Mesendoderm (in vitro differentiated cells): Measurements from ENCODE around the gene TAMM41.
"Not testable (repeated sequence)": the region's sequence is repeated elsewhere in the genome, so short reads cannot be mapped to it uniquely, and the experiment has no call there.

ENCODE experiments used
- DNase-seq: peaks from one replicate; pipeline ENCODE4 v3.0.0; 2013
- H2AK5ac ChIP-seq: 2 replicates; pipeline ENCODE4 v1.6.1; 2013; ENCODE audit warnings: low read length, inconsistent platforms
- H2BK120ac ChIP-seq: 2 replicates; pipeline ENCODE4 v1.6.1; 2013; ENCODE audit warnings: low read depth, mild to moderate bottlenecking, low read length, moderate library complexity, mixed read lengths
- H2BK15ac ChIP-seq: replicated peaks from 2 replicates; pipeline ENCODE4 v1.6.1; 2013; ENCODE audit warnings: low read depth, mild to moderate bottlenecking, moderate library complexity
- H2BK5ac ChIP-seq: 2 replicates; pipeline ENCODE4 v1.6.1; 2013; ENCODE audit warnings: low read length, inconsistent platforms
- H3K18ac ChIP-seq: 2 replicates; pipeline ENCODE4 v1.6.1; 2013; ENCODE audit warnings: mild to moderate bottlenecking, low read length, mixed read lengths
- H3K23ac ChIP-seq: one replicate; pipeline ENCODE4 v1.6.1; 2013; ENCODE audit warnings: low read length
- H3K27ac ChIP-seq: 2 replicates; pipeline ENCODE4 v1.5.1; 2013; ENCODE audit warnings: low read depth, mild to moderate bottlenecking, inconsistent platforms, low read length, moderate library complexity
- H3K27me3 ChIP-seq: 2 replicates; pipeline ENCODE4 v1.6.1; 2013; ENCODE audit warnings: low read length, control low read depth, mild to moderate bottlenecking, inconsistent platforms; ENCODE audit not compliant: insufficient read depth, poor library complexity
- H3K36me3 ChIP-seq: 2 replicates; pipeline ENCODE4 v1.6.1; 2013; ENCODE audit warnings: low read length, inconsistent platforms; ENCODE audit not compliant: control insufficient read depth, insufficient read depth
- H3K4ac ChIP-seq: one replicate; pipeline ENCODE4 v1.6.1; 2013; ENCODE audit warnings: low read depth, mild to moderate bottlenecking, low read length, moderate library complexity
- H3K4me1 ChIP-seq: 2 replicates; pipeline ENCODE4 v1.6.1; 2013; ENCODE audit warnings: low read depth, low read length, inconsistent platforms; ENCODE audit not compliant: control insufficient read depth
- H3K4me2 ChIP-seq: 2 replicates; pipeline ENCODE4 v1.6.1; 2013; ENCODE audit warnings: low read length
- H3K4me3 ChIP-seq: 2 replicates; pipeline ENCODE4 v1.5.1; 2013; ENCODE audit warnings: mild to moderate bottlenecking, low read length
- H3K56ac ChIP-seq: one replicate; pipeline ENCODE4 v1.6.1; 2013; ENCODE audit warnings: low read length
- H3K79me1 ChIP-seq: 2 replicates; pipeline ENCODE4 v1.6.1; 2013; ENCODE audit warnings: low read length, inconsistent platforms
- H3K79me2 ChIP-seq: 2 replicates; pipeline ENCODE4 v1.6.1; 2013; ENCODE audit warnings: mild to moderate bottlenecking, low read length; ENCODE audit not compliant: control insufficient read depth, insufficient read depth
- H3K9ac ChIP-seq: 2 replicates; pipeline ENCODE4 v1.6.1; 2013; ENCODE audit warnings: low read length, inconsistent platforms
- H4K5ac ChIP-seq: one replicate; pipeline ENCODE4 v1.6.1; 2013; ENCODE audit warnings: low read length
- H4K8ac ChIP-seq: one replicate; pipeline ENCODE4 v1.6.1; 2013; ENCODE audit warnings: low read depth, mild to moderate bottlenecking, control low read depth, low read length, moderate library complexity
- WGBS: extraction: QIAGEN DNeasy Blood & Tissue Kit; methylation state at CpG from one replicate; pipeline ENCODE4 v1.1.7; 2013; ENCODE audit warnings: low lambda C conversion rate, missing lambda C conversion rate; ENCODE audit not compliant: insufficient coverage; ENCODE audit errors: extremely low coverage; 5-methylcytosine and 5-hydroxymethylcytosine counted together

TAMM41 gene

GRCh38 chr3:11778248-11778647 is 68.4 kb downstream of the TAMM41 start:
- Histone ChIP-seq H3K27ac (no peak overlapping the region), H4K8ac (no peak overlapping the region), H3K36me3 (no peaks in the 10 kb centered on the region), H3K56ac (no peak overlapping the region), H3K4me2 (no peak overlapping the region), H3K4ac (no peak overlapping the region), H3K23ac (no peak overlapping the region), H2BK5ac (no peak overlapping the region), H2BK120ac (no peak overlapping the region), H3K4me1 (no peaks in the 10 kb centered on the region), H3K27me3 (no peaks in the 10 kb centered on the region), H3K18ac (no peak overlapping the region), H3K79me2 (no peaks in the 10 kb centered on the region), H4K5ac (no peak overlapping the region), H2BK15ac (no peak overlapping the region), H3K9ac (no peak overlapping the region), H3K79me1 (no peaks in the 10 kb centered on the region), H3K4me3 (no peak overlapping the region), H2AK5ac (no peak overlapping the region)
- no peak for DNase-seq
- WGBS: no CpG with 5 or more reads among the region's 2 CpGs

DNA sequence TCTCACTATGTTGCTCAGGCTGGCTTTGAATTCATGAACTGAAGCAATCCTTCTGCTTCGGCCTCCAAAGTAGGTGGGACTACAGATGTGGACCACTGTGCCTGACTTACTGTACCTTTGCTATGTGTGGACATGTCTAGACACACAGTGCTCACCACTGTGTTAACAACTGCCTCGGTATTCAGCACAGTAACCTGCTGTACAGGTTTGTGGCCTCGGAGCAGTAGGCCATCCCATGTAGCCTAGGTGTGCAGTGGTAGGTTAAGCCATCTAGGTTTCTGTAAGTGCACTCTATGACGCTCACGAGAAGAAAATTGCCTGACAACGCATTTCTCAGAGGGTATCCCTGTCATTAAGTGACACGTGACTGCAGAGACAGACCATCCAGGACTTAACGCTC is 70.3 kb downstream of the TAMM41 start:
- Histone ChIP-seq H3K79me1 (no peaks in the 10 kb centered on the region), H3K36me3 (no peaks in the 10 kb centered on the region), H3K27me3 (no peaks in the 10 kb centered on the region), H3K23ac (no peak overlapping the region), H2BK15ac (no peak overlapping the region), H2BK120ac (no peak overlapping the region), H3K9ac (no peak overlapping the region), H2BK5ac (no peak overlapping the region), H3K18ac (no peak overlapping the region), H3K56ac (no peak overlapping the region), H3K4me2 (no peak overlapping the region), H3K4ac (no peak overlapping the region), H4K8ac (no peak overlapping the region), H3K79me2 (no peaks in the 10 kb centered on the region), H3K4me1 (no peaks in the 10 kb centered on the region), H3K4me3 (no peak overlapping the region), H4K5ac (no peak overlapping the region), H3K27ac (no peak overlapping the region), H2AK5ac (no peak overlapping the region)
- WGBS: no CpG with 5 or more reads among the region's 8 CpGs
- no peak for DNase-seq

GRCh38 chr3:11775493-11775892 is 71.2 kb downstream of the TAMM41 start:
- Histone ChIP-seq H3K27me3 (no peaks in the 10 kb centered on the region), H2BK5ac (no peak overlapping the region), H3K4ac (no peak overlapping the region), H3K36me3 (no peaks in the 10 kb centered on the region), H4K8ac (no peak overlapping the region), H3K56ac (no peak overlapping the region), H3K79me1 (no peaks in the 10 kb centered on the region), H4K5ac (no peak overlapping the region), H3K79me2 (no peaks in the 10 kb centered on the region), H3K4me3 (no peak overlapping the region), H2BK15ac (no peak overlapping the region), H3K4me1 (no peaks in the 10 kb centered on the region), H3K27ac (no peak overlapping the region), H3K4me2 (no peak overlapping the region), H2AK5ac (no peak overlapping the region), H2BK120ac (no peak overlapping the region), H3K9ac (no peak overlapping the region), H3K18ac (no peak overlapping the region), H3K23ac (no peak overlapping the region)
- no peak for DNase-seq
- WGBS: no CpG with 5 or more reads among the region's 8 CpGs

DNA sequence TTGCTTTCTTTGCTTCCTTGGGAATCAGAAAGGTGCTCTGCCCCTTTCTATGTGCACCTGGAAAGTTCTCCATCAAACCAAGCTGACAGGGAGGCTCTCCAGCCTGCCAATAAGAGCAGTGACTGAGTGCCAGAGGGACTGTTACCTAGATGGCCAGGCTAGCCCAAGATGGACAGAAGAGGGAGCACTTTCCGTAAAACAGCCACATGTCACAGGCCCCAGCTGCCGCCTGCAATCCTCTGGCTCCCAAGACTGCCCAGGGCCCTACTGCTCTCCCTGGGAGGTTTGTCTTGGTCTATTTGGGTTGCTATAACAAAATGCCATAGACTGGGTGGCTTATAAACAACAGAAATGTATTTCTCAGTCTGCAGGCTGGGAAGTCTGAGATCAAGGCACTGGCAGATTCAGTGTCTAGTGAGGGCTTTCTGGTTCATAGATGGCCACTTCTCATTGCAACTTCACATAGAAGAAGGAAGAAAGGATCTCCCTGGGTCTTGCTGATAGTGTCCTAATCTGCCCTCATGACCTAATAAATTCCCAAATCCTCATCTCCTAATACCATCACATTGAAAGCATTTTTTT is 72.3 kb downstream of the TAMM41 start:
- Histone ChIP-seq H3K27ac (no peak overlapping the region), H3K18ac (no peak overlapping the region), H3K23ac (no peak overlapping the region), H3K4me2 (no peak overlapping the region), H3K4ac (no peak overlapping the region), H3K79me1 (no peaks in the 10 kb centered on the region), H3K27me3 (no peaks in the 10 kb centered on the region), H3K79me2 (no peaks in the 10 kb centered on the region), H3K4me1 (no peaks in the 10 kb centered on the region), H3K56ac (no peak overlapping the region), H4K5ac (no peak overlapping the region), H2AK5ac (no peak overlapping the region), H2BK5ac (no peak overlapping the region), H2BK15ac (no peak overlapping the region), H3K4me3 (no peak overlapping the region), H4K8ac (no peak overlapping the region), H2BK120ac (no peak overlapping the region), H3K9ac (no peak overlapping the region), H3K36me3 (no peaks in the 10 kb centered on the region)
- WGBS: no CpG with 5 or more reads among the region's 2 CpGs
- peak; percentile 87 for DNase-seq

GRCh38 chr3:11771931-11772330 is 74.8 kb downstream of the TAMM41 start:
- not testable (repeated sequence) for H3K4me2 ChIP-seq, H3K27me3 ChIP-seq, H3K9ac ChIP-seq, H3K36me3 ChIP-seq, H4K8ac ChIP-seq, H4K5ac ChIP-seq, H3K79me1 ChIP-seq, H3K23ac ChIP-seq, H3K4me3 ChIP-seq, DNase-seq, H3K4ac ChIP-seq, H3K27ac ChIP-seq, H3K18ac ChIP-seq, H2BK15ac ChIP-seq, H2AK5ac ChIP-seq, H3K56ac ChIP-seq, H3K4me1 ChIP-seq, H2BK120ac ChIP-seq, H3K79me2 ChIP-seq, H2BK5ac ChIP-seq
- WGBS: no CpG with 5 or more reads among the region's 7 CpGs
